Mesenchymal stem cell (in vitro differentiated cells and primary cell): Measurements from ENCODE around the gene TMEM134.

Experiments used
- DNase-seq: peaks from one replicate; pipeline ENCODE4 v3.0.0-alpha.2; 2013
- H2AFZ ChIP-seq: one replicate; pipeline ENCODE4 v1.6.1; 2013; ENCODE audit warnings: low read depth, mild to moderate bottlenecking, control low read depth, inconsistent platforms, low read length, moderate library complexity
- H2AK5ac ChIP-seq: 2 replicates; pipeline ENCODE4 v1.6.1; 2013; ENCODE audit warnings: low read length, moderate library complexity, mild to moderate bottlenecking, inconsistent platforms; ENCODE audit not compliant: severe bottlenecking
- H2BK120ac ChIP-seq: one replicate; pipeline ENCODE4 v1.6.1; 2013; ENCODE audit warnings: low read depth, mild to moderate bottlenecking, inconsistent platforms, low read length, moderate library complexity
- H2BK12ac ChIP-seq, 2 experiments: one replicate each; pipeline ENCODE4 v1.6.1; 2013; ENCODE audit warnings: inconsistent platforms in 2 of 2, low read length in 2 of 2, mild to moderate bottlenecking in 2 of 2, moderate library complexity in 2 of 2, control low read depth in 1 of 2
- H2BK15ac ChIP-seq: one replicate; pipeline ENCODE4 v1.6.1; 2013; ENCODE audit warnings: mild to moderate bottlenecking, low read depth, inconsistent platforms; ENCODE audit not compliant: poor library complexity, severe bottlenecking
- H2BK5ac ChIP-seq: 2 replicates; pipeline ENCODE4 v1.6.1; 2013; ENCODE audit warnings: low read depth, mild to moderate bottlenecking, low read length, control low read depth, inconsistent platforms; ENCODE audit not compliant: poor library complexity, severe bottlenecking
- H3K14ac ChIP-seq, 2 experiments: one replicate each; pipeline ENCODE4 v1.6.1; 2013; ENCODE audit warnings: inconsistent platforms in 2 of 2, low read length in 2 of 2, control low read depth in 1 of 2, mild to moderate bottlenecking in 1 of 2, moderate library complexity in 1 of 2
- H3K18ac ChIP-seq, 2 experiments: one replicate each; pipeline ENCODE4 v1.6.1; 2013; ENCODE audit warnings: inconsistent platforms in 2 of 2, low read length in 2 of 2, control low read depth in 1 of 2, low read depth in 1 of 2, mild to moderate bottlenecking in 1 of 2
- H3K23ac ChIP-seq, 2 experiments: one replicate each; pipeline ENCODE4 v1.6.1; 2013; ENCODE audit warnings: inconsistent platforms in 2 of 2, low read length in 2 of 2, mild to moderate bottlenecking in 2 of 2, moderate library complexity in 2 of 2, control low read depth in 1 of 2
- H3K27ac ChIP-seq: 2 replicates; pipeline ENCODE4 v1.5.1; 2013; ENCODE audit warnings: mild to moderate bottlenecking, moderate library complexity, low read length, control low read depth, inconsistent platforms; ENCODE audit not compliant: poor library complexity, severe bottlenecking
- H3K27me3 ChIP-seq, 2 experiments: 2 replicates each; pipeline versions ENCODE4 v1.6.1 to v1.7.0; 2013; ENCODE audit warnings: low read length in 2 of 2, mild to moderate bottlenecking in 2 of 2, moderate library complexity in 2 of 2, control low read depth in 1 of 2, inconsistent platforms in 1 of 2; ENCODE audit not compliant: control insufficient read depth in 1 of 2, insufficient read depth in 1 of 2
- H3K36me3 ChIP-seq, 2 experiments: 2 replicates each; pipeline versions ENCODE4 v1.6.1 to v1.7.0; 2013; ENCODE audit warnings: low read length in 2 of 2, control low read depth in 1 of 2, inconsistent platforms in 1 of 2, low read depth in 1 of 2, mild to moderate bottlenecking in 1 of 2; ENCODE audit not compliant: insufficient read depth in 2 of 2, control insufficient read depth in 1 of 2
- H3K4ac ChIP-seq, 2 experiments: one replicate each; pipeline ENCODE4 v1.6.1; 2013; ENCODE audit warnings: inconsistent platforms in 2 of 2, low read length in 2 of 2, mild to moderate bottlenecking in 2 of 2, moderate library complexity in 2 of 2, control low read depth in 1 of 2, low read depth in 1 of 2
- H3K4me1 ChIP-seq: 2 replicates; pipeline ENCODE4 v1.6.1; 2013; ENCODE audit warnings: low read depth, low read length, control low read depth; ENCODE audit not compliant: control insufficient read depth, insufficient read depth
- H3K4me2 ChIP-seq: 2 replicates; pipeline ENCODE4 v1.6.1; 2013; ENCODE audit warnings: low read length, mild to moderate bottlenecking, inconsistent platforms; ENCODE audit not compliant: poor library complexity, severe bottlenecking
- H3K4me3 ChIP-seq, 2 experiments: 2 replicates each; pipeline versions ENCODE4 v1.5.1 to v1.7.0; 2013; ENCODE audit warnings: low read length in 2 of 2, mild to moderate bottlenecking in 2 of 2, control low read depth in 1 of 2, low read depth in 1 of 2; ENCODE audit not compliant: insufficient read depth in 1 of 2
- H3K79me1 ChIP-seq: replicated peaks from 2 replicates; pipeline ENCODE4 v1.6.1; 2013; ENCODE audit warnings: mild to moderate bottlenecking, control low read depth, low read length, inconsistent platforms; ENCODE audit not compliant: poor library complexity, severe bottlenecking
- H3K9ac ChIP-seq: 2 replicates; pipeline ENCODE4 v1.7.0; 2013; ENCODE audit warnings: mild to moderate bottlenecking, low read length, moderate library complexity
- H3K9me3 ChIP-seq: 2 replicates; pipeline ENCODE4 v1.7.0; 2013; ENCODE audit warnings: mild to moderate bottlenecking, low read length; ENCODE audit not compliant: control insufficient read depth
- H4K8ac ChIP-seq: one replicate; pipeline ENCODE4 v1.6.1; 2013; ENCODE audit warnings: inconsistent platforms, mild to moderate bottlenecking, low read length, moderate library complexity
- H4K91ac ChIP-seq: one replicate; pipeline ENCODE4 v1.6.1; 2013; ENCODE audit warnings: mild to moderate bottlenecking, low read length, inconsistent platforms
- WGBS: methylation state at CpG from one replicate; pipeline ENCODE4 v1.1.7; 2013; ENCODE audit warnings: mixed read lengths; 5-methylcytosine and 5-hydroxymethylcytosine counted together

TMEM134 gene

DNA sequence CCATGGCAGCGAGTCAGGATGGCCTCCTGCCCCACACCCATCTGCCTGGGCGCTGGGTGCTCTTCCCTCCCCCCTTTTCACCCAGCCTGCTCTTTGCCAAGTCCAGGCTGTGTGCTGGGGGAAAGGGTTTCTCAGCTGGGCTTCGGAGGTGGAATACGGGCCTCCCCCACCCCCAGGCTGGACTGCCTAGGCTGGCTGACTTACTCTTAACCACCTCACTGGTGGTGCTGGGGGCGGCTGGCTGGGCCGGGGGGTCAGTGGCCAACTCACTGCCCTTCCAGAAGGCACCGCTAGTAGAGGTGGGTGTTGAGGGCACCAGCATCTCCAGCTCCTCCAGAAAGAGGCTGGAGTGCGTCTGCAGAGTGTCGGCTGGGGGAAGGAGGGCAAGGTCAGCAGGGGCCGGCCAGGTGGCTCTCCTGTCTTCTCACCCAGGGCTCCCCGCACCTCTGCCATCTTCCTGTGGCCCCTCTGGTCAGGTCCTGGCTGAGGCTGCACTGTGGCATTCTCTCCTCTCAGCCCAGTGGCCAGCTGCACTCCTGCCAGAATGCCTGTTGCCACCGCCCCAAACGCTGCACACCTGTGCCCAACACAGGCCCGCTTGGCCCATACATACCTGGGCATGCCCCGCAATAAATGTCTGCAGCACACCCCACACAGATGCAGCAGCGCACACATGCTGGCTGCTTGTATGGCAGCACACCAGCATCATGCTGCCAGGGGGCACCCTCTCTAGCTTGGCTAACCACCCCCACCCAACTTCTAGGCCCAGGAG is 26.4 kb upstream of the TMEM134 start:
- no peak overlapping the region for H2BK12ac ChIP-seq
- no peaks in the 10 kb centered on the region for H3K9me3 ChIP-seq
- peaks cover 17% of the 10 kb centered on the region for H3K4me1 ChIP-seq
- peaks cover 58% of the 10 kb centered on the region for H3K79me1 ChIP-seq
- H2BK120ac ChIP-seq: no peak overlapping the region
- no peak overlapping the region for H3K4ac ChIP-seq
- no peak overlapping the region for H3K9ac ChIP-seq
- peaks cover 20 to 97% of the 10 kb centered on the region in 2 experiments for H3K36me3 ChIP-seq
- H4K91ac ChIP-seq: no peak overlapping the region
- H3K14ac ChIP-seq: no peak overlapping the region
- H2AK5ac ChIP-seq: no peak overlapping the region
- no peak overlapping the region for H2BK5ac ChIP-seq
- H3K4me2 ChIP-seq: no peak overlapping the region
- H3K4me3 ChIP-seq: no peak overlapping the region
- no peak overlapping the region for H2AFZ ChIP-seq
- H2BK15ac ChIP-seq: no peak overlapping the region
- H3K18ac ChIP-seq: no peak overlapping the region
- H3K23ac ChIP-seq: no peak overlapping the region
- 98% methylated on average over 15 of the region's 16 CpGs for WGBS
- no peak for DNase-seq
- H4K8ac ChIP-seq: no peak overlapping the region
- no peaks in the 10 kb centered on the region for H3K27me3 ChIP-seq
- no peak overlapping the region for H3K27ac ChIP-seq

DNA sequence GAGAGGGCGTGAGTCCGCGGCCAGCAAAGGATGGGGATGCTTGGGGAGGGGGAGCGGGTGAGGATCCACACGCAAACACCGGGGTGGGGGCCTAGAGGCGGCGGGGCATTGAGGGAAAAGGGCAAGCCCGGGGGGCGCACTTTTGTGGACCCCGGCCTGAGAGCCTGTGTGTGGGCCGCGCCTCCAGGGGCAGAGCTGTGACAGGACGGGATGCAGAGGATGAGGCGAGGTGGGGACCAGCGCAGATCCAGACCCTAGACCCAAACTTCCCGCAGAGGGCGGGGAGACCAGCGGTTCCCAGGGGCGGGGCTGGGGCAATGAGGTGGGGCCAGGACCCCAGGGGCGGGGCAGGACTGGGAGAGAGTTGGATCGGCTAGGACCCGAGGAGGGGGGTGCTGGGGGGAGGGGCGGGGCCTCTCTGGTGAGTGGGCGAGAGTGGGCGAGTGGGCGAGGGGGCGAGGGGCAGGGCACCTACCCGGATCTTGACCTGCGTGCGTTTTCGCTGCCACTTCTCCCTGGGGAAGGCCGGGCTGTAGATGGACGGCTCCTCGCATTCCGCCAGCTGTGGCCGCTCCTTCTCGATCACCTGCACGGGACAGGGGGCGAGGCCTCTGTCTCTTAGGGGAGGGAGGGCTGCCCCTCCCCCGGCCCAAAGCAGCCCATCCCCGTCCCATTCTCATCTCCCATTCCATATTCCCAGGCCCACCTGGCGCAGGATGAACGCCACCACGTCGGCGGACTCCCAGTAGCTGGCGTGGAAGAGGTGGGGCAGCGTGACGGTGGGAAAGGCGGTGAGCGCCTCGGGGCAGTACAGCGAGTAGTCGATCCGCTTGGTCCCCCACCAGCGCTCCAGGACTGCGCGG is 25.6 kb upstream of the TMEM134 start:
- Histone ChIP-seq H3K23ac (no peak overlapping the region), H2AK5ac (no peak overlapping the region), H2BK12ac (no peak overlapping the region), H2BK15ac (no peak overlapping the region), H3K9me3 (no peaks in the 10 kb centered on the region), H3K9ac (no peak overlapping the region), H3K27ac (no peak overlapping the region), H2AFZ (no peak overlapping the region), H3K4me3 (no peak overlapping the region), H3K4me2 (no peak overlapping the region), H3K4me1 (peaks cover 22% of the 10 kb centered on the region), H3K36me3 (peaks cover 27 to 97% of the 10 kb centered on the region in 2 experiments), H3K27me3 (no peaks in the 10 kb centered on the region), H4K91ac (no peak overlapping the region), H3K4ac (no peak overlapping the region), H4K8ac (no peak overlapping the region), H3K18ac (no peak overlapping the region), H3K14ac (no peak overlapping the region), H2BK120ac (no peak overlapping the region), H3K79me1 (peaks cover 51% of the 10 kb centered on the region), H2BK5ac (no peak overlapping the region)
- 93% methylated on average over 55 of the region's 59 CpGs for WGBS
- DNase-seq: no peak

DNA sequence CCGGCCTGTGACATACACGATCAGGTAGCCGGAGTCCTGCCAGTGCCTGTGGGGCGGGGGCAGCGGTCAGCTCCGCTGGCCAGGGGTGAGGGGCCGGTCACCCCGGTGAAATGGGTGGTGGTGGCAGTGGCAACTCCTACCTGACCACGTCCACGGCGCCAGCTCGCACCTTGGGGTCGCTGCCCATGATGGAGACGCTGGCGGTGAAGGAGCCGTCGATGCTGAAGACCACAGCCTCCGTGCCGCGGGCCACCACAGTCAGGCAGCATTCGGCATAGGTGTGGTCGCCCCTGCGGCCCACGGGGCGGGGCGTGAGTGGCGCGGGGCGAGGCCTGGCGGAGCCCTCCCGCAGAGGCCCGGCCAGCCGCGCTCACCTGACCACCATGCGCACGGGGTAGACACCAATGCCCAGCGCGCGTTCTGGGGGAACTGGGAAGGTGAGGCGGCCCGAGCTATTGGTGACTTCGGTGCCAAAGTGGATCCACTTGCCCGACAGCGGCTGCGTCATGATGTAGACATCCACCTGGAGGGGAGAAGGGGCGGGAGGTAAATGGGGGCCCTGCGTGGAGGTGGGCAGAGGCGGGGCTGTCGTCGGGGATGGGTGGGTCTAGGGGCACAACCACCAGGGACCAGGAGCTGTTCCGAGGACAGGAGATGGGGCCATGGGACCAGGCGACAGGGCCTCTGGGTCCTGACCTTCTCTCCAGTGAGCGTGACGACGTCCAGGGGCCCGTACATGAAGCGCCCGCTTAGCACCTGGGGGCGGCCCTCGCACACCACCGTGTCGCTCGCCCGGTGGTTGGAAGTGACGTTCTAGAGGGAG is 24.7 kb upstream of the TMEM134 start:
- Histone ChIP-seq H3K9me3 (no peaks in the 10 kb centered on the region), H3K4me1 (peaks cover 22% of the 10 kb centered on the region), H2BK12ac (no peak overlapping the region), H3K18ac (no peak overlapping the region), H3K14ac (no peak overlapping the region), H2BK5ac (no peak overlapping the region), H4K8ac (no peak overlapping the region), H2BK120ac (no peak overlapping the region), H3K36me3 (peaks cover 27 to 98% of the 10 kb centered on the region in 2 experiments), H3K4me3 (no peak overlapping the region), H3K79me1 (peaks cover 45% of the 10 kb centered on the region), H3K4ac (no peak overlapping the region), H2AFZ (no peak overlapping the region), H2AK5ac (no peak overlapping the region), H3K27ac (no peak overlapping the region), H2BK15ac (no peak overlapping the region), H3K23ac (no peak overlapping the region), H4K91ac (no peak overlapping the region), H3K27me3 (no peaks in the 10 kb centered on the region), H3K9ac (no peak overlapping the region), H3K4me2 (no peak overlapping the region)
- DNase-seq: no peak
- WGBS: 97% methylated on average over 63 of the region's 65 CpGs
